ENCODE measurements around the gene CROCC.

- no peak for TF ChIP-seq CTCF (IDR thresholded peaks at IDR 0.05)
- no peak for TF ChIP-seq POLR2A (IDR thresholded peaks at IDR 0.05)
- no peak for TF ChIP-seq POLR2AphosphoS5 (IDR thresholded peaks at IDR 0.05)
Observed at GRCh38 chr1:16975211-16975610, 53.5 kb downstream of the CROCC start.

Measured in gastroesophageal sphincter (tissue), 3 donors.